A549 (cell line): ENCODE data around the gene PPM1B. TPM values are rescaled to one million over a fixed set of nuclear protein-coding genes. Genes with fewer than 3 reads are reported as not detected.
A peak's percentile ranks its signal among the peaks of the same experiment; 100 is the strongest.

Source experiments
- ATAC-seq, 2 experiments: fragments of 200-7000 bp in 1 of 2; fragments of >200 bp in 1 of 2; cut with Nextera tagmentation in 1 of 2; cut with Tn5 transposase in 1 of 2; 3 replicates each; pipeline versions ENCODE4 v1.8.0 to v1.9.1; 2018 to 2020; ENCODE audit warnings: mild to moderate bottlenecking in 1 of 2, moderate library complexity in 1 of 2
- CTCF ChIA-PET: fragments of 300-600 bp; sonication (Branson Sonifier 250); formaldehyde crosslinking; extraction: SDS; loops from one replicate; lab custom pipeline; 2021; ENCODE audit warnings: antibody characterized with exemption, inconsistent platforms; lab: Yijun Ruan, JAX
- POLR2A ChIA-PET: fragments of 350-600 bp; formaldehyde crosslinking; extraction: SDS; loops from one replicate; lab custom pipeline; 2021; ENCODE audit warnings: antibody characterized with exemption, inconsistent platforms; lab: Yijun Ruan, JAX
- DNase-seq, 2 experiments: peaks; one replicate each; pipeline versions ENCODE4 v3.0.0 to v3.0.0-alpha.2; 2011 to 2016; ENCODE audit warnings: low read depth in 1 of 2, low spot score in 1 of 2
- FAIRE-seq: peaks from 2 replicates; lab custom pipeline; 2011; peaks lifted over from hg19 to GRCh38; lab: Jason Lieb, UNC
- H3K27ac ChIP-seq, 2 experiments: fragments of >200 bp; sonication (Bioruptor Twin); formaldehyde crosslinking; 3 replicates each; pipeline ENCODE4 v1.5.1; 2016 to 2017
- H3K4me1 ChIP-seq: fragments of >200 bp; sonication (Bioruptor Twin); formaldehyde crosslinking; 3 replicates; pipeline ENCODE4 v1.6.1; 2016
- H3K4me2 ChIP-seq: fragments of >200 bp; sonication (Bioruptor Twin); formaldehyde crosslinking; 3 replicates; pipeline ENCODE4 v1.6.1; 2016
- H3K4me3 ChIP-seq: fragments of >200 bp; sonication (Bioruptor Twin); formaldehyde crosslinking; 3 replicates; pipeline ENCODE4 v1.5.1; 2016
- H3K9me3 ChIP-seq: fragments of >200 bp; sonication (Bioruptor Twin); formaldehyde crosslinking; 3 replicates; pipeline ENCODE4 v1.6.1; 2016
- CBX8 ChIP-seq: fragments of 200-600 bp; sonication (generic); IDR thresholded peaks from 2 replicates; pipeline ENCODE4 v1.6.1; 2016
- CHD2 ChIP-seq: fragments of 150-350 bp; IDR thresholded peaks from 2 replicates; pipeline ENCODE4 v1.6.1; 2014; ENCODE audit warnings: low read length; ENCODE audit not compliant: partially characterized antibody
- CTCF ChIP-seq: fragments of >200 bp; sonication (Bioruptor Twin); formaldehyde crosslinking; IDR thresholded peaks from 3 replicates; pipeline ENCODE4 v1.5.1; 2016
- EHMT2 ChIP-seq: fragments of 200-600 bp; sonication (generic); IDR thresholded peaks from 2 replicates; pipeline ENCODE4 v1.6.1; 2016; ENCODE audit warnings: antibody characterized with exemption, low read depth, mild to moderate bottlenecking, moderate library complexity
- FOSB ChIP-seq: fragments of 250-450 bp; sonication (Bioruptor Pico); IDR thresholded peaks from 2 replicates; pipeline ENCODE4 v1.5.0; 2020; ENCODE audit warnings: mild to moderate bottlenecking, moderate library complexity
- FOXS1 ChIP-seq: fragments of 250-450 bp; sonication (Bioruptor Pico); IDR thresholded peaks from 2 replicates; pipeline ENCODE4 v1.5.0; 2020; ENCODE audit warnings: mild to moderate bottlenecking, moderate library complexity
- HDAC2 ChIP-seq: fragments of 200-600 bp; sonication (generic); IDR thresholded peaks from 2 replicates; pipeline ENCODE4 v1.6.1; 2016
- HES2 ChIP-seq: fragments of >200 bp; sonication (Bioruptor Twin); formaldehyde crosslinking; IDR thresholded peaks from 2 replicates; pipeline ENCODE4 v1.6.1; 2016
- HEYL ChIP-seq: fragments of 250-450 bp; sonication (Bioruptor Pico); IDR thresholded peaks from 2 replicates; pipeline ENCODE4 v1.8.0; 2021; ENCODE audit warnings: mild to moderate bottlenecking, moderate library complexity
- HMGXB4 ChIP-seq: fragments of 250-450 bp; sonication (Bioruptor Pico); IDR thresholded peaks from 2 replicates; pipeline ENCODE4 v1.5.0; 2021; ENCODE audit warnings: mild to moderate bottlenecking, moderate library complexity, borderline replicate concordance
- KDM1A ChIP-seq: fragments of 200-600 bp; sonication (generic); IDR thresholded peaks from 2 replicates; pipeline ENCODE4 v1.6.1; 2016; ENCODE audit warnings: low read depth, mild to moderate bottlenecking
- MAX ChIP-seq: IDR thresholded peaks from 2 replicates; pipeline ENCODE4 v1.6.1; 2012
- MYC ChIP-seq: IDR thresholded peaks from 2 replicates; pipeline ENCODE4 v1.6.1; 2012; ENCODE audit warnings: mild to moderate bottlenecking, inconsistent platforms, low read length, improper control_type of control experiment, borderline replicate concordance
- NFE2L2 ChIP-seq: fragments of 150-350 bp; conservative IDR thresholded peaks from 2 replicates; pipeline ENCODE4 v1.6.1; 2014; ENCODE audit warnings: low read length
- POLR2A ChIP-seq: IDR thresholded peaks from 2 replicates; pipeline ENCODE4 v1.6.1; 2012; ENCODE audit warnings: mild to moderate bottlenecking, low read length
- RAD21 ChIP-seq, 2 experiments: fragments of >200 bp in 1 of 2; sonication (Bioruptor Twin) in 1 of 2; formaldehyde crosslinking in 1 of 2; IDR thresholded peaks in 1 of 2; conservative IDR thresholded peaks in 1 of 2; 2 replicates in 1 of 2; 3 replicates in 1 of 2; pipeline ENCODE4 v1.6.1; 2012 to 2018; ENCODE audit warnings: inconsistent platforms in 1 of 2
- REST ChIP-seq: fragments of 200-600 bp; sonication (generic); IDR thresholded peaks from 2 replicates; pipeline ENCODE4 v1.6.1; 2016; ENCODE audit warnings: antibody characterized with exemption, mild to moderate bottlenecking, moderate library complexity
- RNF2 ChIP-seq: fragments of 200-600 bp; sonication (generic); IDR thresholded peaks from 2 replicates; pipeline ENCODE4 v1.6.1; 2016; ENCODE audit warnings: low read depth, mild to moderate bottlenecking, antibody characterized with exemption, moderate library complexity, borderline replicate concordance
- SMC3 ChIP-seq: fragments of >200 bp; sonication (Bioruptor Twin); formaldehyde crosslinking; IDR thresholded peaks from 3 replicates; pipeline ENCODE4 v1.6.1; 2018; ENCODE audit warnings: inconsistent platforms
- SREBF2 ChIP-seq: fragments of 450-650 bp; IDR thresholded peaks from 2 replicates; pipeline ENCODE4 v1.6.1; 2014; ENCODE audit warnings: mild to moderate bottlenecking, moderate library complexity
- TFCP2L1 ChIP-seq: fragments of 250-450 bp; sonication (Bioruptor Pico); IDR thresholded peaks from 2 replicates; pipeline ENCODE4 v1.5.0; 2021; ENCODE audit warnings: mild to moderate bottlenecking
- ZC3H11A ChIP-seq: fragments of 450-650 bp; IDR thresholded peaks from 2 replicates; pipeline ENCODE4 v1.6.1; 2014; ENCODE audit warnings: antibody characterized with exemption, mild to moderate bottlenecking
- ZSCAN20 ChIP-seq: fragments of 250-450 bp; sonication (Bioruptor Pico); IDR thresholded peaks from 2 replicates; pipeline ENCODE4 v1.8.0; 2022; ENCODE audit warnings: mild to moderate bottlenecking, moderate library complexity
- WGBS: methylation state at CpG from one replicate; pipeline ENCODE4 v1.1.6; 2017; ENCODE audit errors: missing lambda C conversion rate; 5-methylcytosine and 5-hydroxymethylcytosine counted together
- polyA plus RNA-seq, 4 experiments: library from polyadenylated mRNA; depleted of rRNA in 3 of 4; stranded (reverse); fragments of >200 nt; fragmentation: RNase III in 1 of 4; extraction: RNeasy Plus Mini Kit Qiagen cat#74134 plus additional on column Dnase treatment in 1 of 4; gene quantifications; 2 replicates in 3 of 4; 3 replicates in 1 of 4; pipeline ENCODE4 v1.2.3, GENCODE V29; 2011 to 2017

PPM1B gene
- polyA plus RNA-seq, 2 of the 4 experiments (the other 2 are of a cell fraction) = 49.0 to 75.1 TPM

GRCh38 chr2:44247924-44248323, 79.2 kb downstream of the PPM1B start:
- FAIRE-seq = no peak
- 84% methylated on average over 3 of the region's 3 CpGs for WGBS

More at GRCh38 chr2:44247924-44248323, 79.2 kb downstream of the PPM1B start:
- TF ChIP-seq KDM1A (no peak), MAX (no peak), CHD2 (no peak), HES2 (no peak), EHMT2 (no peak), RAD21 (conservative IDR thresholded peaks at IDR 0.05 in 1 of 2, IDR thresholded peaks at IDR 0.05 in 1 of 2) (peak in 1 of 2 experiments; percentile 74; a peak in 4 of 5 replicates), SMC3 (peak; percentile 43; the same call in 2 of the 3 replicates), NFE2L2 (no peak), HEYL (no peak), FOSB (no peak), POLR2A (no peak), ZSCAN20 (CRISPR knock-in tag) (no peak), RNF2 (no peak), MYC (no peak), HMGXB4 (CRISPR knock-in tag) (no peak), FOXS1 (no peak), ZC3H11A (no peak), CBX8 (no peak), TFCP2L1 (CRISPR knock-in tag) (no peak), CTCF (peak; percentile 36), HDAC2 (no peak), REST (no peak), SREBF2 (no peak)
- CTCF ChIA-PET = interaction anchor here (1.2 to 34.3 kb wide), 2 partner anchors 24 to 42 kb away, joined by 3 to 548 read pairs; no protein-coding TSS in a partner anchor
- Histone ChIP-seq H3K9me3 (peaks cover 17% of the 10 kb centered on the region), H3K4me3 (no peak overlapping the region), H3K27ac (peak overlapping the region; percentile 4 to 49; a peak in 4 of 6 replicates), H3K4me2 (no peak overlapping the region), H3K4me1 (peaks cover 53% of the 10 kb centered on the region)
- POLR2A ChIA-PET = no interaction called here
- ATAC-seq = peak; percentile 38 to 78; a peak in 3 of 6 replicates
- peak in 1 of 2 experiments; percentile 65 for DNase-seq
